SW480 (cell line): ENCODE data around the gene HOXB6.

Experiments used
- DNase-seq: peaks from one replicate; pipeline ENCODE4 v3.0.0-alpha.2; 2016; ENCODE audit warnings: low spot score

Gene HOXB6

DNA sequence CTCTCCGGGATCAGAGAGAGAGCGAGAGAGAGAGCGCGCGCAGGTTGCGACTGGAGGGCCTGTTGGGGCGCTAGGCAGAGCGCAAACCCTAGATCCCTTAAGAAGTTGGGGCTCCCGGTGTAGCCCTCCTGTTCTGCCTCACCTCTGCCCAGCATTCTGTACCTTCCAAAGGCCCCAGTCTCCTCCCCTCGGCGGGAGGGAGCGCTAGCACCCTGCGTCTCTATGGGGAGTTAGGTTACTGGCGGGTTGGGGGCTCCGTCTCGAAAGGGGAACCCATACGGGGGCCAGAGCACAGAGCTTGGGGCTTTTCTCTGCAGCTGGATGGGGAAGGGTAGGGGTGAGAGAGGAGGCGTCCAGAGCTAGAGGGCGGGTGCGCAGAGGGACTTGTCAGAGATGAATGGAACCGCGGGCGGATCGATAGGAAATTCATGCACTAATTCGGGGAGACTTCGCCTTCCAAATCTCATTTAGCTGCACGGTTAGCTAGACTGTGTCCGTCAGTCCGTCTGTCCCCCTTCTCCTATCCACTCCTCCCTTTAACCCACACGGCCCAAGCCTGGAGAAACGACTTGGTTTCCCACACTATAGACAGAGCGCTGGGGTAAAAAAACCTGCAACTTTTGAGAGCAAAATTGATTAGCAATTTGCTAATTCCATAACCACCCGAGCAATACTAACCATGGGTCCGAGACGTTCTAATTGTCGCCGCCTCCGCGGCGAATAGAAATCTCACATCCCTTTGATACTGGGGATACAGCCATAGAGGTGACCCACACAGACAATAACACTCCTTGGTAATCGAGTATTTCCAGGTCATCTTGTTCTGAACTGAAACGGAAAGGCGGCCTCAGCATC, 25.9 kb downstream of the HOXB6 start:
- DNase-seq: peak; percentile 36

DNA sequence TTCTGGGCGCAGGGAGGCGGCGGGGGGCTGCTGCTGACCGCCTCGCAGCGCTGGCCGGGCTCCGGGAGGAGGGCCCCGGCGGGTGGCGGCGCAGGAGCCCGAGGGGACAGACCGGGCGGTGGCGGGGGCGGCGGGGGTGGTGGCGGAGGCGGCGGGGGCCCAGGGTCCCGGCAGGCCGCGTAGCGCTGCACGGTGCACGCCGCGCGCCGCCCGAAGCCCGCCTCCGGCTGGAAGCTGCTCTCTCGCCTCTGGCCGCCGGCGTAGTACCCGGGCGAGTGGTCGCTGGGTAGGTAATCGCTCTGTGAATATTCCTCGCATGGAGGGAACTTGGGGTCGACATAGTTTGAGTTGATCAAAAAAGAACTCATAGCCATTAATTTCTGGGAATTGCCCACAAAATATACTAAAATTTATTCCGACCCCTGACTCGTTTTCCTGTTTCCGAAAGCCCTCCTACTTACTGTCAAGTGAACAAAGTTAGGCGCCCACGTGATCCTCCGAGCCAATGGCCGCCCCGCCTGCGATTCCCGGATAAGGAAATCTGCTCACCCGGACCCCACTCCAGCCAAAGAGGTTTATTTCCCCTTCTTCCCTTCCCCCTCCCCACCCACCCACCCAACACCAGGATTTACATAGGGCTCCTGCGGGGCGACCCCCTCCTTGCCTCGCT, 26.7 kb downstream of the HOXB6 start, which contains the start of gene HOXB4:
HOXB4 (minus strand) TSS at position 405 of the 670 bp plus-strand sequence; CDS start at position 374, 31 bp downstream.
- peak; percentile 73 for DNase-seq

- peak; percentile 72 for DNase-seq
Measured at GRCh38 chr17:48577330-48577945, 27.3 kb downstream of the HOXB6 start.

DNA sequence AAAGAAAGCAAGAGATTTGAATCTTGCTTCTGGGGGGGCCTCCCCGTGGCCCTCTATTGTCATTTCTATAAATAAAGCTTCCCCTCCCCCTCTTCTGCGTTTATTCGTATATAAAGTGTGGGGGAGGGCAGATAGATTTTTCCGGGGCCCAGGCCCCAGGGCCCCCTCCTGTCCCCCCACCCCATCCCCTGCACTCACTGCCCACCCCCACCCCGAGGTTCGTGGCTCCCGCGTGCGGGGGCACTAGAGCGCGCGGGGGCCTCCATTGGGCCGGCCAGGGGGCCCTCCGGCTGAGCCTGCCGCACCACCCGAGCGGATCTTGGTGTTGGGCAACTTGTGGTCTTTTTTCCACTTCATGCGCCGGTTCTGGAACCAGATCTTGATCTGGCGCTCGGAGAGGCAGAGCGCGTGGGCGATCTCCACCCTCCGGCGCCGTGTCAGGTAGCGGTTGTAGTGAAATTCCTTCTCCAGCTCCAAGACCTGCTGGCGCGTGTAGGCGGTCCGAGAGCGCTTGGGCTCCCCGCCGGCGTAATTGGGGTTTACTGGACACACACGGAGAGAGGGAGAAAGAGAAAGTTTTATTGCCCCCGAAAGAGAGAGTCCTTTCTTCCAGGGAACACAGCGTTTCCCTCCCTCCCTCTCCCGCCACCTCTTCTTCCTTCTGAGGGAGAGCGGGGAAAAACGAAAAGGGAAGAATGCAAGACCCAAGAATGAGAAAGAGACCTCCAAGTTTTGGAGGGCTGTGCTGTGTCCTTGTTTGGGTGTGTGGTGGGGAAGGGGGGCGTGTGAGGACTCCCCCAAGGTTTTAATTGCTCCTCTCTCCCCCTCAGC, 28.1 kb downstream of the HOXB6 start:
- DNase-seq: peak; percentile 76

DNA sequence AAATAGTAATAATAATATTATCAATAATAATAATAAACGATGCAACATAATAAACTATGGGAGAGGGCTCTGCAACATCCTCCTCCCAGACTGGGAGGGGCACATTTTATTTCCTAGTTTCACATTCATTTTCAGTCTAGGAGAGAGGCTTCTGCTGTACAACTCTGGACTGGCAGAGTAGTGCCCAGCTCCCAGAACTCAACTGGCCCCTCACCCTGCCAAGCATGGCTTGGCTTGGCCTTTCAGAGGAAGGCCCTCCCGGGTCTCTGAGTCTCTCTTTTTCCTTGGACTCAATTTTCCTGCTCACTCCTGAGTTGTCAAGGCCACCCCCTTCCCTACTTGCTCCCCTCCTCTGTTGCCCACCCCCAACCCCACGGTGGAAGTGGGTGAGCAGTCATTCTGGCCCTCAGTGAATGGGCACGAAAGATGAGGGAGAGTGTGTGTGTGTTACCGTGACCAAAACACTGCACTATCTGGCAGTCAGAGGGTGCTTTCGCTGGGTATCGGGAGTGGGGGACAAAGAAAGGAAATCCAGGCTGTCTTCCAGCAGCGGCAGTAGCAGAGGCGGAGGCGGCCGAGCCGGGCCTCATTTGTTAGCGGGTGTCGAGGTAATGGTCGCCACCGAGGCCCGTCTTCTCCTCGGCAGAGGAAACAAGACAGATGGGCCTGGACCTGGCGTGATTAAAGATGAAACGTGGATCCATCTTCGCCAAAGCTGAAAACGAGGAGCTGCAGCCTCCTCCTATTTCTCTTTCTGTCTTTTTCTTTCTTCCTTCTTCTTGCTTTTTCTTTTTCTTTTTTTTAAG, 28.9 kb downstream of the HOXB6 start:
- no peak for DNase-seq

DNA sequence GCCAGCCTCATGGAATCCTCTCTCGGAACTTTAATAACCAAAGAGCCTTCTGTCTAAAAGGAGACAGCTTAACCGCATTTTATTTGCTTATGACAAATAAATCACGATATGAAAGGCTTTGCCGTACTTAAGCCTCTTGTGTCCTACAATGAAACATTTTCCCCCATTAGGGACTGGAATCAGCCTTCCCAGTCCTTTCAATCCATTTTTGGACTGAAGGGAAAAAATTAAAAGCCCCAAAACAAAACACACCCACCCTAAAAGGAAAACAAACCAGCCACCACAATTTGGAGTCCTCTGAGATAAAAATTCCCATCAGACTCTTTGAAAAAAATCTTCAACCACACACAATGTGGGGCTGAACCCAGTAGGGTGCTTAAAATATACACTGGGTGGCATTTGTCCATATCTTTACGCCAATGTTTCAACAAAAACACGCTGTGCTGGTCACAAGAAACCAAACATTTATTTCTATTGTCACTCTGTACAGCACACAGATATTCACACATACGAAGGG, 29.7 kb downstream of the HOXB6 start:
- peak; percentile 44 for DNase-seq

GRCh38 chr17:48574505-48575065, 30.2 kb downstream of the HOXB6 start:
- no peak for DNase-seq

- no peak for DNase-seq
Measured at GRCh38 chr17:48571826-48572417, 32.9 kb downstream of the HOXB6 start.

- no peak for DNase-seq
Measured at GRCh38 chr17:48571024-48571818, 33.6 kb downstream of the HOXB6 start.

GRCh38 chr17:48570325-48571023, 34.3 kb downstream of the HOXB6 start:
- DNase-seq: no peak

DNA sequence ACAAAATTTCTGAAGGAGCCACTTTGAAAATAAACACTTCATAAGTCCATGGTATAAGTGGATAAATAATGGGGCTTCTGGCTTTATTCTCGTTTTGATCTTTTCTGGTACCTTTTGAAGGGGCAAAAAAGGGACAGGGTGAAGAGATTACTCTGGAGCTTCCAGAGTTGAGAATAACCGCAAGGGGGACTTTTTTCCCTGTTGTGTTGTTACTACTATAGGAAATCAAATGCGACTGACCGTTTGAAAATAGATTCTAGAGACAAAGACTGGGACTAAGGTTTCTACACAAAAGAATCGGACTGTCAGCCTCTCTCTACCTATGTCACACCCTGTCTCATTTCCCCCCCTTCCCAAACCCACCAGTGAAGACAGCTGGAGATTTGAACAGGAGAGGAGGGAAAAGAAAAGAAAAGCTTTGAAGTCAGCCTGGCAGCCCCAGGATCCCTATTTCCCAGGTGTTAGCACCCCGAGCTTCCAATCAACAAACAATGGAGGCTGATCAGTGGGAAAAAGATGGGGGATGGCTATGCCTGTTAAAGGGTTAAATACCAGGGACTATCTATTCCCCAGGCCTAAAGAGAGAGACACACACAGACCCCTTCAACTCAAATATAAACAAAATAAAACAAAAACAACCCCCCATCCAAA, 35.0 kb downstream of the HOXB6 start:
- DNase-seq: no peak

DNA sequence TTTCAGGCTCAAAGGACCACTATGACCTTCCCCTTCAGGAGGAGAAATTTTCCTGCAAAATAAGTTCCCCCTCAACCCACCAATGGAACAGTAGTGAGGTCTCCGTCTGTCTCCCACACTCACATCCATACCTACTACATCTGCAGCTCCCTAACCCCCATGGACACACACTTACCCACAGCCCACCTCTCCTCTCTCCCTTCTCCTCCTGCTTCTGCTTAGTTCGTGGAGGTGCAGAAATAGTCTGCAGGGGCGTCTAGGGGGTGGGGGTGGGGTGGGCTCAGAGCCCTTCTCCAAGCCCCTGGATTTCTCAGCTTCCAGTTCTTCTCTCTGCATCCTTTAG, 35.6 kb downstream of the HOXB6 start:
- no peak for DNase-seq

- no peak for DNase-seq
Measured at GRCh38 chr17:48568499-48569239, 36.1 kb downstream of the HOXB6 start.

DNA sequence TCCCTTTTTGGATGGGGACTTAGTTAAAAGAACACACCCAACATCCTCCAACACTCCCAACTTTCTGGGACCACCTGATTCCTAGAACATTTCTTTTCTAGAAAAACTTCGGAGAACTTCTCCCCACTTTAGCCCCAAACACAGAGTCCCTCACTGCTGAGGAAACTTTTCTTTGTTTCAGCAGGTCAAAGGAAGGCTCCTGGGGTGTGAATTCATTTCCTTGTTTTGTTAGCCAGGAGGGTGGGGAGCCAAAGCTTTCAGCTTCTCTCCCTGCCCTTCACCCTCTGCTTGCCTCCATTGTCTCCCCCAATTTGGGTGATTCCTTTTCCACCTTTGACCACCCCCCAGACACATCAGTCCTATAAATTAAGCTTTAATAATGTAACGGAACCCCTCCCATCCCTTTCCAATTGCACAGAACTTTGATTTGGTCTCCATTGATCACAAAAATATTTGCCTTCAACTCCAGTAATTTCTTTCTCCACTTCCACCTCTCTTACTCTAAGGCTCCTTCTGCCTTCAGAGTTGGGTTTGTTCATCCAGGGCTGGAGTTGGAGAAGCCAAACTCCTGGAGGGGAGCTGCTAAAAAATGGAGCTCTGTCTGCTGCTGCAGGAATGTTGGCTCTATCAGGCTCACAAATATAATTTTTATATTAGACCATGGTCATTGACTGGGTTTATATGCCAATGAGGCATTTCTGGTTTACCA, 37.0 kb downstream of the HOXB6 start:
- no peak for DNase-seq

DNA sequence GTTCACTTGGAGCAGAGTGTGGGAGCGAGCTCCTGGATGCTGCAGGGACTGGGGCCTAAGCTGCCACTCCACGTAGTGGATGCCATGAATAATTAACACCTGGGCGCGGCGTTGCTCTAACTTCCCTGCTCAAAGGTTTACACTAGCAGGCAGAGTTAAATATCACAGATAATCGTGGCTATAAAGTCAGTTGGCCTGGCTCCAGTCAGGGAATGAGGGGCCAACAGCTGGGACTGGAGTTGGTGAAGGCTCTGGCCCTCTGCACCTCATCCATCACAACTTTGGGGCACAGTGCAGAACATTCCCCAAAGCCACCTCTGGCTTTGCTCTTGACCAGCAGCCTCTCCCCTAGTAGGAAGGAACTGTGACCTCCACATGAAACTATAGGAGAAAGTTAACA, 37.6 kb downstream of the HOXB6 start:
- no peak for DNase-seq

GRCh38 chr17:48566717-48567116, 38.1 kb downstream of the HOXB6 start:
- DNase-seq: no peak
